Ovary (tissue), 9 donors: ENCODE data around the gene HCFC2. TPM values are rescaled to one million over a fixed set of nuclear protein-coding genes. Genes with fewer than 3 reads are reported as not detected.

Experiments
- DNase-seq, 5 donors: peaks; one replicate each; pipeline ENCODE4 v3.0.0-alpha.2; 2019 to 2020
- H3K27ac ChIP-seq, 2 donors: fragments of 200-600 bp; one replicate each; pipeline versions ENCODE4 v1.5.1 to v1.8.0; 2019 to 2022
- H3K27me3 ChIP-seq: fragments of 200-600 bp; one replicate; pipeline ENCODE4 v1.8.0; 2022
- H3K36me3 ChIP-seq: fragments of 200-600 bp; sonication (generic); one replicate; pipeline ENCODE4 v1.5.1; 2019
- H3K4me1 ChIP-seq: one replicate; pipeline ENCODE4 v1.8.1; 2013; ENCODE audit warnings: mild to moderate bottlenecking, moderate library complexity; ENCODE audit not compliant: insufficient read depth
- H3K4me3 ChIP-seq: fragments of 200-600 bp; sonication (generic); one replicate; pipeline ENCODE4 v1.5.1; 2017
- H3K9me3 ChIP-seq, 2 donors: fragments of 200-600 bp in 1 of 2; sonication (generic) in 1 of 2; one replicate each; pipeline versions ENCODE4 v1.5.1 to v1.8.1; 2013 to 2019; ENCODE audit warnings: mild to moderate bottlenecking in 1 of 2, moderate library complexity in 1 of 2
- CTCF ChIP-seq, 3 donors: fragments of 450-650 bp in 2 of 3; fragments of 200-600 bp in 1 of 3; IDR thresholded peaks; one replicate each; pipeline versions ENCODE4 v1.5.1 to v1.8.0; 2016 to 2022; ENCODE audit warnings: antibody characterized with exemption in 3 of 3, mild to moderate bottlenecking in 1 of 3
- EP300 ChIP-seq: sonication (generic); formaldehyde crosslinking; IDR thresholded peaks from one replicate; pipeline ENCODE4 v1.6.1; 2017; ENCODE audit warnings: antibody characterized with exemption
- POLR2A ChIP-seq: fragments of 450-650 bp; IDR thresholded peaks from one replicate; pipeline ENCODE4 v1.6.1; 2017; ENCODE audit warnings: antibody characterized with exemption, mild to moderate bottlenecking, moderate library complexity
- WGBS, 3 donors: extraction: QIAGEN DNeasy Blood & Tissue Kit in 1 of 3; methylation state at CpG; one replicate each; pipeline versions ENCODE4 v1.1.5 to v1.1.7; 2013 to 2017; 5-methylcytosine and 5-hydroxymethylcytosine counted together
- intact Hi-C, 4 donors: fragments of 100-400 bp; cut with DNase I; formaldehyde crosslinking; loops; one replicate each; pipeline versions ENCODE4 v1.11.0 to v1.15.1; 2022 to 2023
- polyA plus RNA-seq, 2 donors: library from polyadenylated mRNA; stranded (reverse); fragments of 200-250 nt in 1 of 2; fragments of 350-450 nt in 1 of 2; fragmentation: Illumina TruSeq in 1 of 2; extraction: RNeasy Lipid Tissue Mini Kit (QIAGEN cat#74804) in 1 of 2; gene quantifications; one replicate each; pipeline ENCODE4 v1.2.3, GENCODE V29; 2013 to 2014
- total RNA-seq, 7 donors: library from RNA; depleted of rRNA in 2 of 7; stranded (reverse); fragments of >200 nt in 2 of 7; fragmentation: NEBNext Ultra II Directional in 3 of 7; extraction: Animal tissue kit (Norgen Biotek cat#: 25700) in 3 of 7; gene quantifications; one replicate each; pipeline versions ENCODE4 v1.1.0 to v1.2.4, GENCODE V29; 2016 to 2023
- donor health status: DM: no; HTN: no; CAD: no; lungs with moderate emphysema.
- donor health status: DM: no; HTN: no; CAD: no.
- donor health status: Bipolar disorder and iron deficiency.
- donor health status: DM: yes; HTN: yes; CAD: no.
- donor health status: DM: no; HTN: no; CAD: no.
- donor health status: DM: yes; HTN: yes; CAD: no.

Gene HCFC2
- total and polyA plus RNA-seq, 9 donors: 8.8 to 24.6 (median 20.7) TPM

GRCh38 chr12:104044158-104044557 lies 20.2 kb upstream of the HCFC2 start:
- H3K4me1 ChIP-seq: peaks cover 11% of the 10 kb centered on the region
- intact Hi-C loops: loop anchor here in 1 of 4 donors (10.0 kb wide), 1 partner anchor 61 kb away; no protein-coding TSS in a partner anchor
- 86 to 96% (median 95%) methylated on average over 3 of the region's 3 CpGs for WGBS, 3 donors

GRCh38 chr12:104046306-104046705 lies 18.0 kb upstream of the HCFC2 start:
- no peak for TF ChIP-seq EP300
- TF ChIP-seq POLR2A: no peak
- no peak for TF ChIP-seq CTCF (IDR thresholded peaks at IDR 0.05)
- no peaks in the 10 kb centered on the region for H3K36me3 ChIP-seq
- H3K4me3 ChIP-seq: no peak overlapping the region
- intact Hi-C loops: loop anchor here in 1 of 4 donors (10.0 kb wide), 1 partner anchor 58 kb away; no protein-coding TSS in a partner anchor
- H3K4me1 ChIP-seq: peaks cover 12% of the 10 kb centered on the region
- no peaks in the 10 kb centered on the region for H3K9me3 ChIP-seq
- no peak for DNase-seq
- WGBS, 3 donors: 91 to 96% (median 91%) methylated on average over 4 of the region's 4 CpGs
- H3K27ac ChIP-seq: no peak overlapping the region
- H3K27me3 ChIP-seq: no peaks in the 10 kb centered on the region

More at GRCh38 chr12:104044158-104044557, 20.2 kb upstream of the HCFC2 start:
- Histone ChIP-seq H3K27me3 (no peaks in the 10 kb centered on the region), H3K9me3 (no peaks in the 10 kb centered on the region), H3K4me3 (no peak overlapping the region), H3K36me3 (no peaks in the 10 kb centered on the region), H3K27ac (no peak overlapping the region)
- TF ChIP-seq CTCF (IDR thresholded peaks at IDR 0.05): no peak
- no peak for TF ChIP-seq EP300
- no peak for TF ChIP-seq POLR2A
- no peak for DNase-seq

GRCh38 chr12:104048162-104048561 lies 16.2 kb upstream of the HCFC2 start:
- 24 to 45% (median 24%) methylated on average over 5 of the region's 5 CpGs for WGBS, 3 donors
- Histone ChIP-seq H3K9me3 (no peaks in the 10 kb centered on the region), H3K27ac (peak overlapping the region in 1 of 2 donors; percentile 82), H3K27me3 (no peaks in the 10 kb centered on the region), H3K4me1 (peaks cover 12% of the 10 kb centered on the region), H3K36me3 (no peaks in the 10 kb centered on the region), H3K4me3 (no peak overlapping the region)
- TF ChIP-seq POLR2A: no peak
- TF ChIP-seq EP300: no peak
- no peak for TF ChIP-seq CTCF (IDR thresholded peaks at IDR 0.05)
- intact Hi-C loops: loop anchor here in 1 of 4 donors (10.0 kb wide), 1 partner anchor 57 kb away; no protein-coding TSS in a partner anchor
- DNase-seq: no peak

GRCh38 chr12:104048811-104049210 lies 15.5 kb upstream of the HCFC2 start:
- no peaks in the 10 kb centered on the region for H3K27me3 ChIP-seq
- intact Hi-C loops: loop anchor here in 1 of 4 donors (10.0 kb wide), 1 partner anchor 56 kb away; no protein-coding TSS in a partner anchor
- WGBS, 3 donors: 9 to 30% (median 10%) methylated on average over 3 of the region's 3 CpGs

More at GRCh38 chr12:104048811-104049210, 15.5 kb upstream of the HCFC2 start:
- peak overlapping the region; percentile 49 for H3K4me3 ChIP-seq
- TF ChIP-seq CTCF (IDR thresholded peaks at IDR 0.05) (no peak), EP300 (no peak), POLR2A (no peak)
- H3K4me1 ChIP-seq: peaks cover 12% of the 10 kb centered on the region
- H3K9me3 ChIP-seq: no peaks in the 10 kb centered on the region
- no peak for DNase-seq
- peak overlapping the region in 1 of 2 donors; percentile 82 for H3K27ac ChIP-seq
- no peaks in the 10 kb centered on the region for H3K36me3 ChIP-seq
